Suprapubic skin (tissue), 4 donors: ENCODE results near the gene PPP2R2C. TPM values are rescaled to one million over a fixed set of nuclear protein-coding genes. Genes with fewer than 3 reads are reported as not detected.

Experiments
- DNase-seq, 2 donors: peaks; one replicate each; pipeline ENCODE4 v3.0.0-alpha.2; 2019; ENCODE audit warnings: low spot score in 2 of 2
- H3K27ac ChIP-seq: fragments of 200-600 bp; sonication (generic); one replicate; pipeline ENCODE4 v1.5.1; 2019
- H3K27me3 ChIP-seq: fragments of 200-600 bp; sonication (generic); one replicate; pipeline ENCODE4 v1.5.1; 2019
- H3K36me3 ChIP-seq: fragments of 200-600 bp; sonication (generic); one replicate; pipeline ENCODE4 v1.5.1; 2019
- H3K4me1 ChIP-seq: fragments of 200-600 bp; sonication (generic); one replicate; pipeline ENCODE4 v1.5.1; 2019
- H3K4me3 ChIP-seq: fragments of 200-600 bp; sonication (generic); one replicate; pipeline ENCODE4 v1.5.1; 2019; ENCODE audit warnings: mild to moderate bottlenecking
- H3K9me3 ChIP-seq: fragments of 200-600 bp; sonication (generic); one replicate; pipeline ENCODE4 v1.5.1; 2019
- EP300 ChIP-seq: sonication (generic); formaldehyde crosslinking; IDR thresholded peaks from one replicate; pipeline ENCODE4 v1.6.1; 2017; ENCODE audit warnings: antibody characterized with exemption
- POLR2A ChIP-seq, 2 donors: fragments of 450-650 bp; IDR thresholded peaks; one replicate each; pipeline ENCODE4 v1.6.1; 2017; ENCODE audit warnings: antibody characterized with exemption in 2 of 2, mild to moderate bottlenecking in 2 of 2, moderate library complexity in 2 of 2
- POLR2AphosphoS5 ChIP-seq, 3 donors: sonication (generic); formaldehyde crosslinking; IDR thresholded peaks; one replicate each; pipeline ENCODE4 v1.6.1; 2017; ENCODE audit warnings: antibody characterized with exemption in 3 of 3
- whole genome bisulfite sequencing: methylation state at CpG from one replicate; pipeline ENCODE4 v1.1.5; 2018; 5-methylcytosine and 5-hydroxymethylcytosine counted together
- total RNA-seq, 4 donors: library from RNA; depleted of rRNA; stranded (reverse); fragments of >200 nt; gene quantifications; one replicate each; pipeline ENCODE4 v1.1.0, GENCODE V29; 2016
- TF ChIP-seq, protein P1 (sequence below), 2 donors: fragments of 200-600 bp in 1 of 2; fragments of 450-650 bp in 1 of 2; sonication (generic) in 1 of 2; IDR thresholded peaks; one replicate each; pipeline ENCODE4 v1.5.1; 2016 to 2019; ENCODE audit warnings: antibody characterized with exemption in 2 of 2, mild to moderate bottlenecking in 1 of 2, moderate library complexity in 1 of 2

Gene PPP2R2C
- total RNA-seq, 4 donors from 2014 or later: 42.5 to 81.5 (median 61.0) TPM

DNA sequence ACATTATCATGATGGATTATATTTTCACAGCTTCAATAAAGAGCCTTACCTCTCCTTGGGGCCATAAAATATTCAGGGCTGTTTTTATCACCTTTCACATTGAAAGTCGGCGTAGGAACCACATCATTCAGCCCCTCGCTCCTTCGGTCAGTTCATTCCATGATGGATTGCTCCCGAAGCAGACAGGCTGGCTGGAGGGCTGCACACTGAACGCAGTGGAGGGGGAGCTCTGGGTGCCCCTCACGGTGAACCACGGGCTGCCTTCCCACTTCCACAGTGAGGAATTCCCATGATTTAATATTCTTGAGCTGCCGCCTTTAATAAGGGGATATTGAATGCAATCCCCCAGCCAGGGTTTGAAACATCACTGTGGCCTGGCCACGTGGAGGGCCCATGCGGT lies 16.0 kb downstream of the PPP2R2C start:
- Histone ChIP-seq H3K4me3 (no peak overlapping the region), H3K36me3 (no peaks in the 10 kb centered on the region), H3K9me3 (no peaks in the 10 kb centered on the region), H3K27me3 (peaks cover 29% of the 10 kb centered on the region), H3K27ac (no peak overlapping the region), H3K4me1 (no peaks in the 10 kb centered on the region)
- TF ChIP-seq POLR2A (IDR thresholded peaks at IDR 0.05): no peak
- TF ChIP-seq, protein P1, sequence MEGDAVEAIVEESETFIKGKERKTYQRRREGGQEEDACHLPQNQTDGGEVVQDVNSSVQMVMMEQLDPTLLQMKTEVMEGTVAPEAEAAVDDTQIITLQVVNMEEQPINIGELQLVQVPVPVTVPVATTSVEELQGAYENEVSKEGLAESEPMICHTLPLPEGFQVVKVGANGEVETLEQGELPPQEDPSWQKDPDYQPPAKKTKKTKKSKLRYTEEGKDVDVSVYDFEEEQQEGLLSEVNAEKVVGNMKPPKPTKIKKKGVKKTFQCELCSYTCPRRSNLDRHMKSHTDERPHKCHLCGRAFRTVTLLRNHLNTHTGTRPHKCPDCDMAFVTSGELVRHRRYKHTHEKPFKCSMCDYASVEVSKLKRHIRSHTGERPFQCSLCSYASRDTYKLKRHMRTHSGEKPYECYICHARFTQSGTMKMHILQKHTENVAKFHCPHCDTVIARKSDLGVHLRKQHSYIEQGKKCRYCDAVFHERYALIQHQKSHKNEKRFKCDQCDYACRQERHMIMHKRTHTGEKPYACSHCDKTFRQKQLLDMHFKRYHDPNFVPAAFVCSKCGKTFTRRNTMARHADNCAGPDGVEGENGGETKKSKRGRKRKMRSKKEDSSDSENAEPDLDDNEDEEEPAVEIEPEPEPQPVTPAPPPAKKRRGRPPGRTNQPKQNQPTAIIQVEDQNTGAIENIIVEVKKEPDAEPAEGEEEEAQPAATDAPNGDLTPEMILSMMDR (IDR thresholded peaks at IDR 0.05): no peak
- TF ChIP-seq EP300: no peak
- TF ChIP-seq POLR2AphosphoS5 (IDR thresholded peaks at IDR 0.05): no peak
- WGBS: 78% methylated on average over 11 of the region's 11 CpGs
- DNase-seq: no peak

DNA sequence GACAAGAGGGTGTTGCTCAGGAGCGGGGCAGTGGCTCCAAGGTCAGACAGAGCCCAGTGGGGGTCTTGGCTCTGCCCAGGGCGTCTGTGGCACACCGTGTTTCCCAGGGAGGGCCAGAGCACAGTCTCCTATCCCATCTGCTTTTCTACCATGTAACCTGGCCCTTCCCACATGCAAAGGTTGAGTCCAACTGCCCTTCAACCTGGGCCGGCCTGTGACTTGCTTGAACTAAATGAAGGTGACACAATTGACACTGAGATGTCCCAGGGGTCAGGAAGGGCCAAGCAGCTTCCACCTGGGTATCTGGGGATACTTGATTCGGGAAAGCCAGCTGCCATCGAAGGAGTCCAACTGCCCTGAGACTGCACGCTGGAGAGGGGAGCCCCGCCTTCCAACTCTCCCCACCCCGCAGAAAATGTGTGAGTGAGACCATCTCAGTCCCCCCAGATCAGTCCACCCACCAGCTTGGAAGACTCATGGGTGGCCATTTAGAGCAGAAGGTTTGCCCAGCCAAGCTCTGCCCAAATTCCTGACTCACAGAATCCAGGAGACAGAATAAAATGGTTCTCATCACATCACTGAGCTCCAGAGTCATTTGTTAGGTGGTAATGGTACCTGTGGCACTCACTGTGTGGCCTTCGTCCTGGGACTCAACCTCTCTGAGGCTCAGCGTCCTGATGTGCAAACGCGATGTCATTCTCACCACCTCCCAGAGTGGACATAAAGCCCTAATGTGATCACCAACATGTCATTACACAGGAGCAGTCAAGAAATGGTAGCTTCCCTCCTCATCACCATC lies 18.1 kb downstream of the PPP2R2C start:
- H3K27me3 ChIP-seq: peaks cover 23% of the 10 kb centered on the region
- no peaks in the 10 kb centered on the region for H3K9me3 ChIP-seq
- no peaks in the 10 kb centered on the region for H3K36me3 ChIP-seq
- DNase-seq: no peak
- WGBS: 75% methylated on average over 10 of the region's 13 CpGs
- no peak overlapping the region for H3K4me3 ChIP-seq
- no peak overlapping the region for H3K27ac ChIP-seq
- TF ChIP-seq POLR2A (IDR thresholded peaks at IDR 0.05) (no peak), POLR2AphosphoS5 (IDR thresholded peaks at IDR 0.05) (no peak), EP300 (no peak)
- TF ChIP-seq, protein P1 (IDR thresholded peaks at IDR 0.05): no peak
- H3K4me1 ChIP-seq: peaks cover 10% of the 10 kb centered on the region

DNA sequence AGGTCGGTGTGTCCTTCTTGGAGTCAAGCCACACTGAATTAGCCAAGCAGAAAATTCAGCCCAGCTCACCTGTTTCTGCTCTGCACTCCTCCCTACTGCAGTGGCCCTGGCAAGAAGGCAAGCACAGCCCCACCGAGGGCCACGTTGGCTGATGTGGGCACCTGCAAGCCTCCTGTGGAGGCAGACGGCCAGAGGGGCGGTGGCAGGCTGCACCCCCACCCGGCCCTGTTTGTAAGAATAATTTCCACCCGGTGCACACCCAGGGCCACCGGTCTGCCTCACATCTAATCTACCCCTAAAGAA lies 18.8 kb downstream of the PPP2R2C start:
- 62% methylated on average over 8 of the region's 8 CpGs for WGBS
- no peak for DNase-seq
- TF ChIP-seq POLR2A (IDR thresholded peaks at IDR 0.05) (no peak), POLR2AphosphoS5 (IDR thresholded peaks at IDR 0.05) (no peak), EP300 (no peak)
- TF ChIP-seq, protein P1 (IDR thresholded peaks at IDR 0.05): no peak
- Histone ChIP-seq H3K27me3 (peaks cover 25% of the 10 kb centered on the region), H3K27ac (no peak overlapping the region), H3K4me1 (peaks cover 16% of the 10 kb centered on the region), H3K36me3 (no peaks in the 10 kb centered on the region), H3K4me3 (no peak overlapping the region), H3K9me3 (no peaks in the 10 kb centered on the region)

DNA sequence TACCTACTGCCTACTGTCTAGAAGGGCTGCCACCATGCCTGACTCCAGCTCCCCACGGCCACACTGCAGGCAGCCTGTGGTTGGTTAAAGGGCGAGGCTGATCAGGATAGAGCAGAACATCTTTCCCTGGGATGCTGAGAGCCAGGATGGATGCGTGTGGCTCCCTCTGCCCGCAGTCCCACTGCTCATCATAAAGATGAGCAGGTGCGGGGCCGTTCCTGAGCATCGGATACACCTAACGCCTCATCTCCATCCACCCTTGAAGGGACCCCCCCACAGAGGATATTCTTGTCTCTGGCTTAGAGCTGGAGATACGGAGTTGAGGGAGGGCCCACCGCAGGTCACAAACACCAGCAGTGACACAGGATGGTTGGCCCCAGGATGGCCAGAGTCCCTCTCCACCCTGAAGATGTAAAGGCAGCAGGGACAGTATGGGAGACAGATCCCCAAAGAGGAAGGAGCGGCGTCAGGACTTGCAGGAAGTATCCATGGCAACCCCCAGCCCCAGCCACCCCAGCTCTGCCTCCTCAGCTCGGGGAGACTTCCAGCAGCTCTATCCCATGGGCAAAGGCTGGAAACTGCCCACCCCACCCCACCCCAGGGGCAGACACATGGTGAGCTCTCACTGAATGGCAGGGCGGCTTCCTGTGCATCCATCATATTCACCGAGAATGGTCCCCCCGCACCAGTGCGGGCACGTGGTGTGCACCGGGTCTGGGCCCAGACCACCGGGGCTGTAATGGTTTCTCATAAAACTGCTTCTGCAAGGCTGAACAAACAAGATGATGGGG lies 19.3 kb downstream of the PPP2R2C start:
- Histone ChIP-seq H3K4me1 (peaks cover 21% of the 10 kb centered on the region), H3K9me3 (no peaks in the 10 kb centered on the region), H3K27me3 (peaks cover 30% of the 10 kb centered on the region), H3K27ac (no peak overlapping the region), H3K4me3 (no peak overlapping the region), H3K36me3 (no peaks in the 10 kb centered on the region)
- WGBS: 74% methylated on average over 14 of the region's 20 CpGs
- TF ChIP-seq EP300 (no peak), POLR2A (IDR thresholded peaks at IDR 0.05) (no peak), POLR2AphosphoS5 (IDR thresholded peaks at IDR 0.05) (no peak)
- TF ChIP-seq, protein P1 (IDR thresholded peaks at IDR 0.05): no peak
- DNase-seq: no peak
